GM10248 (cell line): Measurements from ENCODE around the gene KCNN1.

Source experiments
- CTCF ChIA-PET: fragments of 300-600 bp; sonication (Branson Sonifier 250); formaldehyde crosslinking; extraction: SDS; loops from one replicate; lab custom pipeline; 2021; ENCODE audit warnings: antibody characterized with exemption; lab: Yijun Ruan, JAX
- POLR2A ChIA-PET: fragments of 350-650 bp; sonication (Branson Sonifier 250); formaldehyde crosslinking; extraction: SDS; loops from one replicate; lab custom pipeline; 2020; ENCODE audit warnings: antibody characterized with exemption; lab: Yijun Ruan, JAX
- DNase-seq: peaks from one replicate; pipeline ENCODE4 v3.0.0; 2012; ENCODE audit errors: extremely low spot score
- CTCF ChIP-seq: IDR thresholded peaks from 2 replicates; pipeline ENCODE4 v1.5.1; 2012; ENCODE audit warnings: mild to moderate bottlenecking, low read depth; ENCODE audit errors: extremely low read depth, missing control alignments, control extremely low read depth

The KCNN1 gene

GRCh38 chr19:17967257-17968051, 547 bp downstream of the KCNN1 start:
- CTCF ChIA-PET: interaction anchor here (1.0 to 1.5 kb wide), 2 partner anchors 10 to 471 kb away, joined by 3 to 7 read pairs; no protein-coding TSS in a partner anchor
- DNase-seq: no peak
- POLR2A ChIA-PET: no interaction called here
- TF ChIP-seq CTCF: no peak

- TF ChIP-seq CTCF: no peak
- POLR2A ChIA-PET: interaction anchor here (1.5 kb wide), 1 partner anchor 16 kb away, joined by 3 read pairs; no protein-coding TSS in a partner anchor
- no peak for DNase-seq
- CTCF ChIA-PET: interaction anchor here (0.7 to 0.9 kb wide), 2 partner anchors 30 to 32 kb away, joined by 3 read pairs; no protein-coding TSS in a partner anchor
These were observed 1.5 kb downstream of the KCNN1 start for GRCh38 chr19:17968362-17968761.

- POLR2A ChIA-PET: interaction anchor here (1.5 kb wide), 1 partner anchor 17 kb away, joined by 3 read pairs; no protein-coding TSS in a partner anchor
- CTCF ChIA-PET: interaction anchor here (0.7 to 0.9 kb wide), 2 partner anchors 31 to 32 kb away, joined by 3 read pairs; no protein-coding TSS in a partner anchor
These were observed 2.3 kb downstream of the KCNN1 start for GRCh38 chr19:17969096-17969792.

GRCh38 chr19:17972230-17972629, 5.3 kb downstream of the KCNN1 start:
- ChIA-PET CTCF (interaction anchor here (1.0 to 1.1 kb wide), 2 partner anchors 25 kb away, joined by 4 read pairs; no protein-coding TSS in a partner anchor), POLR2A (no interaction called here)
- no peak for TF ChIP-seq CTCF
- no peak for DNase-seq

More at GRCh38 chr19:17969096-17969792, 2.3 kb downstream of the KCNN1 start:
- no peak for DNase-seq
- TF ChIP-seq CTCF: no peak

GRCh38 chr19:17973759-17974158, 6.9 kb downstream of the KCNN1 start:
- ChIA-PET POLR2A (no interaction called here), CTCF (interaction anchor here (0.6 to 1.5 kb wide), 2 partner anchors 34 to 238 kb away, joined by 3 read pairs; no protein-coding TSS in a partner anchor)
- no peak for TF ChIP-seq CTCF
- no peak for DNase-seq

- CTCF ChIA-PET: interaction anchor here (1.0 to 1.2 kb wide), 2 partner anchors 10 kb away, joined by 3 to 4 read pairs; no protein-coding TSS in a partner anchor
- POLR2A ChIA-PET: interaction anchor here (0.5 kb wide), 1 partner anchor 84 kb away, joined by 5 read pairs; no protein-coding TSS in a partner anchor
- DNase-seq: no peak
- no peak for TF ChIP-seq CTCF
These were observed 7.6 kb downstream of the KCNN1 start for GRCh38 chr19:17974551-17974950.
